RWPE2 (cell line): Measurements from ENCODE around the gene NPC1L1.

Experiments
- ATAC-seq: fragments of 200-7000 bp; cut with Tn5 transposase; 3 replicates; pipeline ENCODE4 v1.9.1; 2021; ENCODE audit warnings: low read depth
- DNase-seq: peaks from one replicate; pipeline ENCODE4 v3.0.0-alpha.2; 2020; ENCODE audit warnings: low spot score
- H3K27ac ChIP-seq: fragments of 450-650 bp; 2 replicates; pipeline ENCODE4 v1.5.1; 2017; ENCODE audit warnings: mild to moderate bottlenecking; ENCODE audit not compliant: poor library complexity, severe bottlenecking
- H3K27me3 ChIP-seq: fragments of 250-450 bp; sonication (Bioruptor Pico); 2 replicates; pipeline ENCODE4 v1.5.1; 2021; ENCODE audit warnings: mild to moderate bottlenecking, moderate library complexity; ENCODE audit not compliant: insufficient read depth, poor library complexity, severe bottlenecking
- H3K36me3 ChIP-seq: fragments of 250-450 bp; sonication (Bioruptor Pico); 2 replicates; pipeline ENCODE4 v1.5.1; 2020; ENCODE audit warnings: low read depth, mild to moderate bottlenecking, moderate library complexity
- H3K4me1 ChIP-seq: fragments of 250-450 bp; sonication (Bioruptor Pico); 2 replicates; pipeline ENCODE4 v1.5.1; 2021; ENCODE audit warnings: mild to moderate bottlenecking, moderate library complexity; ENCODE audit not compliant: insufficient read depth, poor library complexity, severe bottlenecking
- H3K4me3 ChIP-seq: fragments of 250-450 bp; sonication (Bioruptor Pico); 2 replicates; pipeline ENCODE4 v1.5.1; 2021; ENCODE audit warnings: mild to moderate bottlenecking, moderate library complexity; ENCODE audit not compliant: severe bottlenecking
- H3K9me3 ChIP-seq: fragments of 250-450 bp; sonication (Bioruptor Pico); 2 replicates; pipeline ENCODE4 v1.5.1; 2021; ENCODE audit warnings: mild to moderate bottlenecking, moderate library complexity; ENCODE audit not compliant: severe bottlenecking
- TF ChIP-seq, protein P1 (sequence below): fragments of 450-650 bp; IDR thresholded peaks from one replicate; pipeline ENCODE4 v1.5.1; 2017; ENCODE audit warnings: mild to moderate bottlenecking, moderate library complexity; ENCODE audit not compliant: poor library complexity, severe bottlenecking

Gene NPC1L1

DNA sequence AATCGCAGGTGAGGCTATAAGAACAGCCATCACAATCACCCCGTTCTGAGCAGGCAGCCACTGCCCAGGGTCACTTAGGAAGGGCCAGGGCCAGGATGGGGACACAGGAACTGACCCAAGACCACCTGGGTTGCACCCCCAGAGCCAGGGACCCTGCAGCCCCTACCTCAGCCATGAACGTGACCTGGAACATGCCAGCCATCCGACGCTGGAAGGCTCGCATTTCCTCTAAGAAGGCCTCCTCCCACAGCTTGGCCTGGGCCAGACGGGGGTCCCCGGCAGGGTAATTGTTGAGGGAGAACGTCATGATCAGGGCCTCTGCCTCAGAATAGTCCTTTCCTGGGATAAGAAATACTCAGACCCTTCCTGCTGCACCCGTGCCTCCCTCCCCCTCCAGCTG lies 5.0 kb downstream of the NPC1L1 start:
- ATAC-seq, result no peak
- H3K27ac ChIP-seq, result no peak overlapping the region
- H3K4me3 ChIP-seq, result no peak overlapping the region
- H3K4me1 ChIP-seq, result no peaks in the 10 kb centered on the region
- no peaks in the 10 kb centered on the region for H3K27me3 ChIP-seq
- TF ChIP-seq, protein P1, sequence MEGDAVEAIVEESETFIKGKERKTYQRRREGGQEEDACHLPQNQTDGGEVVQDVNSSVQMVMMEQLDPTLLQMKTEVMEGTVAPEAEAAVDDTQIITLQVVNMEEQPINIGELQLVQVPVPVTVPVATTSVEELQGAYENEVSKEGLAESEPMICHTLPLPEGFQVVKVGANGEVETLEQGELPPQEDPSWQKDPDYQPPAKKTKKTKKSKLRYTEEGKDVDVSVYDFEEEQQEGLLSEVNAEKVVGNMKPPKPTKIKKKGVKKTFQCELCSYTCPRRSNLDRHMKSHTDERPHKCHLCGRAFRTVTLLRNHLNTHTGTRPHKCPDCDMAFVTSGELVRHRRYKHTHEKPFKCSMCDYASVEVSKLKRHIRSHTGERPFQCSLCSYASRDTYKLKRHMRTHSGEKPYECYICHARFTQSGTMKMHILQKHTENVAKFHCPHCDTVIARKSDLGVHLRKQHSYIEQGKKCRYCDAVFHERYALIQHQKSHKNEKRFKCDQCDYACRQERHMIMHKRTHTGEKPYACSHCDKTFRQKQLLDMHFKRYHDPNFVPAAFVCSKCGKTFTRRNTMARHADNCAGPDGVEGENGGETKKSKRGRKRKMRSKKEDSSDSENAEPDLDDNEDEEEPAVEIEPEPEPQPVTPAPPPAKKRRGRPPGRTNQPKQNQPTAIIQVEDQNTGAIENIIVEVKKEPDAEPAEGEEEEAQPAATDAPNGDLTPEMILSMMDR, result no peak
- DNase-seq, result no peak
- no peaks in the 10 kb centered on the region for H3K9me3 ChIP-seq
- no peaks in the 10 kb centered on the region for H3K36me3 ChIP-seq

DNA sequence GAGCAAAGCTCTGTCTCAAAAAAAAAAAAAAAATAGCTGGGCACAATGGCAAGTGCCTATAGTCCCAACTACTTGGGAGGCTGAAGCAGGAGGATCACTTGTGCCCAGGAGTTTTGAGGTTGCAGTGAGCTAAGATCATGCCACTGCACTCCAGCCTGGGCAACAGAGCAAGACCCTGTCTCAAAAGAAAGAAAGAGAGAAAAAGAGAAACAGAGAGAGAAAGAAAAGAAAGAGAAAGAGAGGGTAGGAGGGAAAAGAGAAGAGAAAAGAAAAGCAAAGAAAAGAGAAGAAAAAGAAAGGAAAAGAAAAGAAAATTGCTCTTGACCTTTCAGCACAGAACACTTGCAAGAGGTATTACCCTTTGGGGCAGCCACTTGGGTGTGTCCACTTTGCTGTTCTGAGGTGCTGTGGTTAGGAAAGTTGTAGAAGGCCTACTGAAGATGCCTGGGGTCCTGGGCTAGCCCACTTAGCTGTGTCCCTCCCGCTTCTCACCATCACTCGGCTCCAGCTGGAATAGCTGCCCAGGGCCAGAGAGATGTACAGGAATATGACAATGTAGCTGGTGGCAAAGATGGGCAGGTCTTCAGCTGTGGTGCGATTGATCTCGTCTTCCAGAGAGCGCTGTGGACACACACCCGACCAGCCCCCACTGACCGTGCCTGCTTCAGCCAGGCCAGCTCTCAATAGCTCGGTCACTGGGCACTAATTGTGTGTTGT lies 5.6 kb downstream of the NPC1L1 start:
- H3K4me3 ChIP-seq, result no peak overlapping the region
- no peaks in the 10 kb centered on the region for H3K9me3 ChIP-seq
- no peaks in the 10 kb centered on the region for H3K36me3 ChIP-seq
- ATAC-seq, result no peak
- H3K4me1 ChIP-seq, result no peaks in the 10 kb centered on the region
- H3K27ac ChIP-seq, result no peak overlapping the region
- no peak for DNase-seq
- no peaks in the 10 kb centered on the region for H3K27me3 ChIP-seq
- TF ChIP-seq, protein P1, result no peak

DNA sequence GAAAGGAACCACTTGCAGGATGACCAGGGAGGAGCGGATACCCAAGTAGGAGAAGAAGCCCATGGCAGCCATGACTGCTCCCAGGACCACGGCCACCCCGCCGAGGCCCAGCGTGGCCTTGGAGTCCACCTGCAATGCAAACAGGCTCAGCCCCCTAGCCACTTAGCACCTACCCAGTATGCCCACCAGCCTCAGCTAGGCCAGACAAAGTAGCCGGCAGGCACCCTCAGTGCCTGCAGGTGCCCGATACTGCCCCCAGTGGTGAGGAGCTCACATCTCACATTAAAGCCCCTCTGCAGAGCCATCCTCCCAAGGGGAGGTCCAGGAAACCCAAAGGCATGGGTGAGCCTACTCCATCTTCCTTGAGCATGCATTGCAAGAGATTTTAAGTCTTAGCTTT lies 6.6 kb downstream of the NPC1L1 start:
- no peaks in the 10 kb centered on the region for H3K36me3 ChIP-seq
- ATAC-seq (peak; percentile 54; the same call in 2 of the 3 replicates), DNase-seq (no peak)
- no peaks in the 10 kb centered on the region for H3K27me3 ChIP-seq
- TF ChIP-seq, protein P1, result peak; percentile 47
- no peak overlapping the region for H3K27ac ChIP-seq
- no peaks in the 10 kb centered on the region for H3K4me1 ChIP-seq
- no peak overlapping the region for H3K4me3 ChIP-seq
- no peaks in the 10 kb centered on the region for H3K9me3 ChIP-seq

DNA sequence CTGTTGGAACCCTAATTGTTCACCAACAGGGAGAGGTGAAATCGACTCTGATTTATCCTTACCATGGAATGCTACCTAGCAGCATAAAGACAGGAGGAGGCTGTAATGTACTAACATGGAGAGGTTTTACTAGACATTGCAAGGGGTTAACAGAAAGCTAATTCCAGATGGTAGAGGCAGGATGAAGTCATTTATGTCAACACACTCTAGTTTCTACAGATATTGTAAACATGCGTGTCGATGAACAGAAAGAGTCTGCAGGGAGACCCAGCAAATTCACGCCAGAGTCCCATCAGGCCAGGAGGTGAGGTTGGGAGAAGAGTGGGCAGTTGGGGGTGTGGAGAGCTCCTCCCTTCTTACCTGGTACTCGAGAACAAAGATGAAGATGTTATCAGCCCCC lies 7.0 kb downstream of the NPC1L1 start:
- H3K4me3 ChIP-seq, result no peak overlapping the region
- no peaks in the 10 kb centered on the region for H3K9me3 ChIP-seq
- no peak for DNase-seq
- H3K27me3 ChIP-seq, result no peaks in the 10 kb centered on the region
- ATAC-seq, result no peak
- TF ChIP-seq, protein P1, result no peak
- H3K36me3 ChIP-seq, result no peaks in the 10 kb centered on the region
- no peak overlapping the region for H3K27ac ChIP-seq
- no peaks in the 10 kb centered on the region for H3K4me1 ChIP-seq
